GM12878 (cell line): ENCODE data around the gene NCAM2.

ENCODE experiments used
- BCL11A ChIP-seq: IDR thresholded peaks from 2 replicates; pipeline ENCODE4 v1.6.1; 2011; ENCODE audit warnings: low read depth, low read length
- CEBPB ChIP-seq, 2 experiments: fragments of 150-350 bp in 1 of 2; IDR thresholded peaks; 2 replicates each; pipeline ENCODE4 v1.6.1; 2012 to 2014; ENCODE audit warnings: low read depth in 2 of 2, low read length in 2 of 2, borderline replicate concordance in 1 of 2, inconsistent platforms in 1 of 2
- EGR1 ChIP-seq, 2 experiments: IDR thresholded peaks; 1 replicate in 1 of 2; 2 replicates in 1 of 2; pipeline ENCODE4 v1.6.1; 2011 to 2012; ENCODE audit warnings: low read depth in 2 of 2, low read length in 2 of 2, borderline replicate concordance in 1 of 2, mild to moderate bottlenecking in 1 of 2, moderate library complexity in 1 of 2
- MYC ChIP-seq: IDR thresholded peaks from 2 replicates; pipeline ENCODE4 v1.6.1; 2011; ENCODE audit warnings: mild to moderate bottlenecking, low read length, moderate library complexity, inconsistent platforms; ENCODE audit not compliant: insufficient read depth, insufficient replicate concordance, insufficient read length, severe bottlenecking
- NR2C2 ChIP-seq: IDR thresholded peaks from 2 replicates; pipeline ENCODE4 v1.6.1; 2011; ENCODE audit warnings: borderline replicate concordance, low read depth; ENCODE audit not compliant: control insufficient read depth, insufficient read length
- NR2F1 ChIP-seq: fragments of 450-650 bp; conservative IDR thresholded peaks from 2 replicates; pipeline ENCODE4 v1.6.1; 2017; ENCODE audit warnings: mild to moderate bottlenecking
- POLR2A ChIP-seq: IDR thresholded peaks from 2 replicates; pipeline ENCODE4 v1.6.1; 2011; ENCODE audit warnings: low read depth, mild to moderate bottlenecking, low read length
- SRF ChIP-seq, 2 experiments: IDR thresholded peaks; 2 replicates each; pipeline ENCODE4 v1.6.1; 2011; ENCODE audit warnings: low read depth in 2 of 2, low read length in 2 of 2, mild to moderate bottlenecking in 1 of 2, moderate library complexity in 1 of 2
- TARDBP ChIP-seq: IDR thresholded peaks from 2 replicates; pipeline ENCODE4 v1.6.1; 2016; ENCODE audit warnings: borderline replicate concordance
- TCF3 ChIP-seq: IDR thresholded peaks from 2 replicates; pipeline ENCODE4 v1.6.1; 2012; ENCODE audit warnings: low read depth, mild to moderate bottlenecking, low read length, borderline replicate concordance; ENCODE audit not compliant: insufficient read depth
- TF ChIP-seq, protein P1 (sequence below): IDR thresholded peaks from 2 replicates; pipeline ENCODE4 v1.6.1; 2012; ENCODE audit warnings: low read length, inconsistent platforms
- TF ChIP-seq, protein P2 (sequence below), 3 experiments: IDR thresholded peaks in 2 of 3; conservative IDR thresholded peaks in 1 of 3; 2 replicates each; pipeline ENCODE4 v1.5.1; 2011; ENCODE audit warnings: low read depth in 3 of 3, low read length in 3 of 3, mild to moderate bottlenecking in 3 of 3, control low read depth in 2 of 3, moderate library complexity in 2 of 3, inconsistent platforms in 1 of 3, mixed read lengths in 1 of 3; ENCODE audit not compliant: control insufficient read depth in 2 of 3, insufficient read depth in 1 of 3; ENCODE audit errors: extremely low read depth in 1 of 3
- TF ChIP-seq, protein P3 (sequence below): IDR thresholded peaks from 2 replicates; pipeline ENCODE4 v1.6.1; 2012; ENCODE audit warnings: low read depth, low read length, improper control_type of control experiment
- TF ChIP-seq, protein P4 (sequence below): IDR thresholded peaks from 2 replicates; pipeline ENCODE4 v1.6.1; 2011; ENCODE audit warnings: low read depth, low read length, improper control_type of control experiment, borderline replicate concordance

DNA sequence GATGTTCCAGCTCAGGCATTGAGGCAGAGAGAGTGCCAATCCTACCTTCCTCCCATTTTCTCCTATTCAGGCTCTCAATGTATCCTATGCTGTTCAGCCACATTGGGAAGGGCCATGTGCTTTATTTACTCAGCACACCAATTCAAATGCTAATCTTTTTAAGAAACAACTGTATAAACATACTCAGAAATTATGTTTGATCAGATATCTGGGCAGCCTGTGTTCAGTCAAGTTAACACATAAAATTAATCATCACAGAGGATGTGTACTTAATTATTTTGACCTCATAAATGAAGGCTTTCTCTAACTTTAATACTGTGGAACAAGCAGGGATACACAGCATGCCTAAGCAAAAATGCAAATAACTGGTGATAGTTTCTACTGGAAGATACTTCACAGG, 149.8 kb downstream of the NCAM2 start:
- TF ChIP-seq, protein P1, sequence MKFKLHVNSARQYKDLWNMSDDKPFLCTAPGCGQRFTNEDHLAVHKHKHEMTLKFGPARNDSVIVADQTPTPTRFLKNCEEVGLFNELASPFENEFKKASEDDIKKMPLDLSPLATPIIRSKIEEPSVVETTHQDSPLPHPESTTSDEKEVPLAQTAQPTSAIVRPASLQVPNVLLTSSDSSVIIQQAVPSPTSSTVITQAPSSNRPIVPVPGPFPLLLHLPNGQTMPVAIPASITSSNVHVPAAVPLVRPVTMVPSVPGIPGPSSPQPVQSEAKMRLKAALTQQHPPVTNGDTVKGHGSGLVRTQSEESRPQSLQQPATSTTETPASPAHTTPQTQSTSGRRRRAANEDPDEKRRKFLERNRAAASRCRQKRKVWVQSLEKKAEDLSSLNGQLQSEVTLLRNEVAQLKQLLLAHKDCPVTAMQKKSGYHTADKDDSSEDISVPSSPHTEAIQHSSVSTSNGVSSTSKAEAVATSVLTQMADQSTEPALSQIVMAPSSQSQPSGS: no peak
- TF ChIP-seq BCL11A (no peak), POLR2A (no peak), EGR1 (IDR thresholded peaks at IDR 0.05; ENCODE audit: borderline replicate concordance in 1 of 2, low read depth in 2 of 2, low read length in 2 of 2) (no peak), MYC (no peak), SRF (IDR thresholded peaks at IDR 0.05; ENCODE audit: low read depth in 2 of 2, low read length in 2 of 2) (no peak), NR2C2 (no peak), TARDBP (no peak), NR2F1 (no peak), TCF3 (no peak), CEBPB (IDR thresholded peaks at IDR 0.05; ENCODE audit: borderline replicate concordance in 1 of 2, low read depth in 2 of 2, low read length in 2 of 2) (no peak)
- TF ChIP-seq, protein P2, sequence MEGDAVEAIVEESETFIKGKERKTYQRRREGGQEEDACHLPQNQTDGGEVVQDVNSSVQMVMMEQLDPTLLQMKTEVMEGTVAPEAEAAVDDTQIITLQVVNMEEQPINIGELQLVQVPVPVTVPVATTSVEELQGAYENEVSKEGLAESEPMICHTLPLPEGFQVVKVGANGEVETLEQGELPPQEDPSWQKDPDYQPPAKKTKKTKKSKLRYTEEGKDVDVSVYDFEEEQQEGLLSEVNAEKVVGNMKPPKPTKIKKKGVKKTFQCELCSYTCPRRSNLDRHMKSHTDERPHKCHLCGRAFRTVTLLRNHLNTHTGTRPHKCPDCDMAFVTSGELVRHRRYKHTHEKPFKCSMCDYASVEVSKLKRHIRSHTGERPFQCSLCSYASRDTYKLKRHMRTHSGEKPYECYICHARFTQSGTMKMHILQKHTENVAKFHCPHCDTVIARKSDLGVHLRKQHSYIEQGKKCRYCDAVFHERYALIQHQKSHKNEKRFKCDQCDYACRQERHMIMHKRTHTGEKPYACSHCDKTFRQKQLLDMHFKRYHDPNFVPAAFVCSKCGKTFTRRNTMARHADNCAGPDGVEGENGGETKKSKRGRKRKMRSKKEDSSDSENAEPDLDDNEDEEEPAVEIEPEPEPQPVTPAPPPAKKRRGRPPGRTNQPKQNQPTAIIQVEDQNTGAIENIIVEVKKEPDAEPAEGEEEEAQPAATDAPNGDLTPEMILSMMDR (IDR thresholded peaks at IDR 0.05 in 2 of 3, conservative IDR thresholded peaks at IDR 0.05 in 1 of 3; ENCODE audit: control insufficient read depth in 2 of 3, extremely low read depth in 1 of 3, insufficient read depth in 1 of 3, low read depth in 3 of 3, low read length in 3 of 3): no peak
- TF ChIP-seq, protein P3, sequence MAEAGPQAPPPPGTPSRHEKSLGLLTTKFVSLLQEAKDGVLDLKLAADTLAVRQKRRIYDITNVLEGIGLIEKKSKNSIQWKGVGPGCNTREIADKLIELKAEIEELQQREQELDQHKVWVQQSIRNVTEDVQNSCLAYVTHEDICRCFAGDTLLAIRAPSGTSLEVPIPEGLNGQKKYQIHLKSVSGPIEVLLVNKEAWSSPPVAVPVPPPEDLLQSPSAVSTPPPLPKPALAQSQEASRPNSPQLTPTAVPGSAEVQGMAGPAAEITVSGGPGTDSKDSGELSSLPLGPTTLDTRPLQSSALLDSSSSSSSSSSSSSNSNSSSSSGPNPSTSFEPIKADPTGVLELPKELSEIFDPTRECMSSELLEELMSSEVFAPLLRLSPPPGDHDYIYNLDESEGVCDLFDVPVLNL: no peak
- TF ChIP-seq, protein P4, sequence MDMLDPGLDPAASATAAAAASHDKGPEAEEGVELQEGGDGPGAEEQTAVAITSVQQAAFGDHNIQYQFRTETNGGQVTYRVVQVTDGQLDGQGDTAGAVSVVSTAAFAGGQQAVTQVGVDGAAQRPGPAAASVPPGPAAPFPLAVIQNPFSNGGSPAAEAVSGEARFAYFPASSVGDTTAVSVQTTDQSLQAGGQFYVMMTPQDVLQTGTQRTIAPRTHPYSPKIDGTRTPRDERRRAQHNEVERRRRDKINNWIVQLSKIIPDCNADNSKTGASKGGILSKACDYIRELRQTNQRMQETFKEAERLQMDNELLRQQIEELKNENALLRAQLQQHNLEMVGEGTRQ: no peak
